KBM-7 (cell line): ENCODE data around the gene FXR2.

ENCODE experiments used
- DNase-seq: peaks from one replicate; pipeline ENCODE4 v3.0.0-alpha.2; 2015
- in situ Hi-C: fragments of 300-500 bp; cut with MboI; formaldehyde crosslinking; loops from 2 replicates; pipeline ENCODE4 v1.14.3; 2020; ENCODE audit warnings: low sequenced_read_pairs, low pct_unique_long_range_greater_than_20kb, mixed read lengths

FXR2 gene

GRCh38 chr17:7576432-7576937, 38.2 kb downstream of the FXR2 start:
- in situ Hi-C loops = no loop called here
- DNase-seq = no peak

- in situ Hi-C loops = no loop called here
- no peak for DNase-seq
Measured at GRCh38 chr17:7575959-7576358, 38.7 kb downstream of the FXR2 start.

GRCh38 chr17:7575481-7575883, 39.2 kb downstream of the FXR2 start:
- no peak for DNase-seq
- in situ Hi-C loops = no loop called here

GRCh38 chr17:7574176-7574953, 40.3 kb downstream of the FXR2 start:
- no peak for DNase-seq
- in situ Hi-C loops = no loop called here

GRCh38 chr17:7573324-7574080, 41.2 kb downstream of the FXR2 start:
- in situ Hi-C loops = no loop called here
- DNase-seq = peak; percentile 88

- DNase-seq = peak; percentile 100
- in situ Hi-C loops = no loop called here
Measured at GRCh38 chr17:7572588-7573323, 41.9 kb downstream of the FXR2 start.

GRCh38 chr17:7572338-7572587, 42.4 kb downstream of the FXR2 start:
- no peak for DNase-seq
- in situ Hi-C loops = no loop called here

GRCh38 chr17:7570351-7570750, 44.3 kb downstream of the FXR2 start:
- DNase-seq = no peak
- in situ Hi-C loops = no loop called here

- in situ Hi-C loops = no loop called here
- no peak for DNase-seq
Measured at GRCh38 chr17:7569571-7569970, 45.1 kb downstream of the FXR2 start.

GRCh38 chr17:7563115-7563869, 51.4 kb downstream of the FXR2 start:
- in situ Hi-C loops = no loop called here
- DNase-seq = no peak

- no peak for DNase-seq
- in situ Hi-C loops = no loop called here
Measured at GRCh38 chr17:7562208-7562605, 52.5 kb downstream of the FXR2 start.

GRCh38 chr17:7561589-7562207, 53.0 kb downstream of the FXR2 start, which contains the start of gene SENP3:
SENP3 (plus strand) TSS chr17:7561919; CDS start chr17:7563077, 1,158 bp downstream.
- in situ Hi-C loops = no loop called here
- DNase-seq = peak; percentile 86

GRCh38 chr17:7561028-7561575, 53.6 kb downstream of the FXR2 start:
- in situ Hi-C loops = no loop called here
- peak; percentile 89 for DNase-seq

GRCh38 chr17:7560172-7561027, 54.3 kb downstream of the FXR2 start:
- peak; percentile 76 for DNase-seq
- in situ Hi-C loops = no loop called here

- DNase-seq = no peak
- in situ Hi-C loops = no loop called here
Measured at GRCh38 chr17:7559320-7560171, 55.2 kb downstream of the FXR2 start.

- in situ Hi-C loops = no loop called here
- DNase-seq = peak; percentile 80
Measured at GRCh38 chr17:7558544-7559319, 56.0 kb downstream of the FXR2 start, which contains the start of gene TNFSF13. TNFSF13 (plus strand) TSS chr17:7558750; CDS start chr17:7559040, 290 bp downstream.
